Measurements from ENCODE around the gene TMEM245. TPM values are rescaled to one million over a fixed set of nuclear protein-coding genes. Genes with fewer than 3 reads are reported as not detected.

Gene TMEM245
- total and polyA plus RNA-seq, 2 donors (not counting 1 experiment from before 2014, with no cell fraction given): 6.3 to 34.3 TPM

DNA sequence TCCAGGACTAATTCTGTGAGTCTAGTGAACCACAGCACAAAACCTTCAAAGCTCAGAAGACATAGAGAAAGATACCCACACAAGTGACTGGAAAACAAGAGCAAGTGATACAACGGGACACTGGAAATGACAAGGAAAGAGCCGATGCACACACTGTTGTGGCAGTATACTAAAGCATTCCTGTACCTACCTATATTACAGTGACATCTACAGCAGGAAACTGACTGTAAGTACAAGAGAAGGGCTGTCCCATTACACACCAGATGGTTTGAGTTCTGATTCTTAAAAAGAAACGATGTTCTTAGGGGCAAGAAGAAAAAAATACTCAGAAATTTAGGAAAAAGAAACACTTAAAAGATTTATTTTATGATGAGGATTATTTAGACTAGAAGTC, 18.5 kb downstream of the TMEM245 start:
- intact Hi-C loops (cut with micrococcal nuclease): no loop called here
- peaks cover 45% of the 10 kb centered on the region for H4K20me1 ChIP-seq (ENCODE audit: control insufficient read depth, insufficient read depth, low read length, poor library complexity, severe bottlenecking)
- POLR2A ChIA-PET: no interaction called here
- ATAC-seq (ENCODE audit: low read depth) (no peak), DNase-seq (no peak)
- no peak overlapping the region for H3K4me3 ChIP-seq (ENCODE audit: control extremely low read depth in 1 of 5, extremely low read depth in 1 of 5, insufficient read depth in 1 of 5, low read depth in 2 of 5, low read length in 4 of 5)
- no peaks in the 10 kb centered on the region for H3K27me3 ChIP-seq (replicated peaks in 1 of 4; ENCODE audit: control extremely low read depth in 1 of 4, control insufficient read depth in 3 of 4, insufficient read depth in 4 of 4, low read length in 3 of 4)
- Mint-ChIP-seq H3K27me3 (no peaks in the 10 kb centered on the region), H3K27ac (no peak overlapping the region), H3K4me1 (peaks cover 35% of the 10 kb centered on the region), H3K9me3 (ENCODE audit: insufficient read depth) (no peaks in the 10 kb centered on the region), H3K4me3 (no peak overlapping the region)
- H3K9me3 ChIP-seq (ENCODE audit: control extremely low read depth in 1 of 3, control insufficient read depth in 2 of 3, insufficient read depth in 1 of 3, low read length in 2 of 3): no peaks in the 10 kb centered on the region
- no peak for TF ChIP-seq EZH2 (IDR thresholded peaks at IDR 0.05; ENCODE audit: borderline replicate concordance, insufficient read depth, low read depth, low read length, poor library complexity, severe bottlenecking)
- no peak overlapping the region for H2AFZ ChIP-seq (ENCODE audit: insufficient read depth, low read depth, low read length, poor library complexity, severe bottlenecking)
- peaks cover 79% of the 10 kb centered on the region for H3K79me2 ChIP-seq (ENCODE audit: control insufficient read depth, insufficient read depth, low read length)
- CTCF ChIA-PET: no interaction called here
- H3K4me2 ChIP-seq (replicated peaks; ENCODE audit: low read depth, low read length, poor library complexity, severe bottlenecking): no peak overlapping the region
- 83% methylated on average over 1 of the region's 3 CpGs for WGBS (ENCODE audit: insufficient coverage)
- peaks cover 0 to 25% of the 10 kb centered on the region in 2 experiments for H3K36me3 ChIP-seq (replicated peaks in 1 of 2; ENCODE audit: control extremely low read depth in 1 of 2, control insufficient read depth in 1 of 2, extremely low read depth in 1 of 2, insufficient read depth in 2 of 2, low read length in 1 of 2)
- peaks cover 3 to 9% of the 10 kb centered on the region in 2 donors for H3K4me1 ChIP-seq (ENCODE audit: control insufficient read depth in 2 of 2, insufficient read depth in 2 of 2, low read length in 2 of 2)
- no peak overlapping the region for H3K9ac ChIP-seq (ENCODE audit: low read length)
- H3K27ac ChIP-seq (ENCODE audit: low read length in 2 of 2): no peak overlapping the region

- Histone ChIP-seq H3K9me3 (ENCODE audit: control extremely low read depth in 1 of 3, control insufficient read depth in 2 of 3, insufficient read depth in 1 of 3, low read length in 2 of 3) (no peaks in the 10 kb centered on the region), H3K4me2 (replicated peaks; ENCODE audit: low read depth, low read length, poor library complexity, severe bottlenecking) (no peak overlapping the region), H4K20me1 (ENCODE audit: control insufficient read depth, insufficient read depth, low read length, poor library complexity, severe bottlenecking) (peaks cover 45% of the 10 kb centered on the region), H3K27me3 (replicated peaks in 1 of 4; ENCODE audit: control extremely low read depth in 1 of 4, control insufficient read depth in 3 of 4, insufficient read depth in 4 of 4, low read length in 3 of 4) (no peaks in the 10 kb centered on the region), H3K36me3 (replicated peaks in 1 of 2; ENCODE audit: control extremely low read depth in 1 of 2, control insufficient read depth in 1 of 2, extremely low read depth in 1 of 2, insufficient read depth in 2 of 2, low read length in 1 of 2) (peaks cover 0 to 28% of the 10 kb centered on the region in 2 experiments), H2AFZ (ENCODE audit: insufficient read depth, low read depth, low read length, poor library complexity, severe bottlenecking) (no peak overlapping the region), H3K9ac (ENCODE audit: low read length) (no peak overlapping the region), H3K79me2 (ENCODE audit: control insufficient read depth, insufficient read depth, low read length) (peaks cover 77% of the 10 kb centered on the region), H3K4me3 (ENCODE audit: control extremely low read depth in 1 of 5, extremely low read depth in 1 of 5, insufficient read depth in 1 of 5, low read depth in 2 of 5, low read length in 4 of 5) (no peak overlapping the region), H3K4me1 (ENCODE audit: control insufficient read depth in 2 of 2, insufficient read depth in 2 of 2, low read length in 2 of 2) (peaks cover 3 to 9% of the 10 kb centered on the region in 2 donors), H3K27ac (ENCODE audit: low read length in 2 of 2) (no peak overlapping the region)
- ChIA-PET POLR2A (no interaction called here), CTCF (no interaction called here)
- ATAC-seq (ENCODE audit: low read depth) (no peak), DNase-seq (no peak)
- Mint-ChIP-seq H3K27me3 (no peaks in the 10 kb centered on the region), H3K9me3 (ENCODE audit: insufficient read depth) (no peaks in the 10 kb centered on the region), H3K4me3 (no peak overlapping the region), H3K27ac (no peak overlapping the region), H3K4me1 (peaks cover 35% of the 10 kb centered on the region)
- TF ChIP-seq, protein P1, sequence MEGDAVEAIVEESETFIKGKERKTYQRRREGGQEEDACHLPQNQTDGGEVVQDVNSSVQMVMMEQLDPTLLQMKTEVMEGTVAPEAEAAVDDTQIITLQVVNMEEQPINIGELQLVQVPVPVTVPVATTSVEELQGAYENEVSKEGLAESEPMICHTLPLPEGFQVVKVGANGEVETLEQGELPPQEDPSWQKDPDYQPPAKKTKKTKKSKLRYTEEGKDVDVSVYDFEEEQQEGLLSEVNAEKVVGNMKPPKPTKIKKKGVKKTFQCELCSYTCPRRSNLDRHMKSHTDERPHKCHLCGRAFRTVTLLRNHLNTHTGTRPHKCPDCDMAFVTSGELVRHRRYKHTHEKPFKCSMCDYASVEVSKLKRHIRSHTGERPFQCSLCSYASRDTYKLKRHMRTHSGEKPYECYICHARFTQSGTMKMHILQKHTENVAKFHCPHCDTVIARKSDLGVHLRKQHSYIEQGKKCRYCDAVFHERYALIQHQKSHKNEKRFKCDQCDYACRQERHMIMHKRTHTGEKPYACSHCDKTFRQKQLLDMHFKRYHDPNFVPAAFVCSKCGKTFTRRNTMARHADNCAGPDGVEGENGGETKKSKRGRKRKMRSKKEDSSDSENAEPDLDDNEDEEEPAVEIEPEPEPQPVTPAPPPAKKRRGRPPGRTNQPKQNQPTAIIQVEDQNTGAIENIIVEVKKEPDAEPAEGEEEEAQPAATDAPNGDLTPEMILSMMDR (IDR thresholded peaks at IDR 0.05): no peak
- no peak for TF ChIP-seq EZH2 (IDR thresholded peaks at IDR 0.05; ENCODE audit: borderline replicate concordance, insufficient read depth, low read depth, low read length, poor library complexity, severe bottlenecking)
- WGBS (ENCODE audit: insufficient coverage): 90% methylated on average over 1 of the region's 3 CpGs
- intact Hi-C loops (cut with micrococcal nuclease): no loop called here
Observed at GRCh38 chr9:109100543-109101201, 19.1 kb downstream of the TMEM245 start.
